22Rv1 (cell line): ENCODE measurements around the gene ATP2B2.

ENCODE experiments used
- ZFX ChIP-seq: fragments of 450-650 bp; IDR thresholded peaks from 2 replicates; pipeline ENCODE4 v1.6.1; 2017; ENCODE audit warnings: antibody characterized with exemption, borderline replicate concordance
- TF ChIP-seq, protein P1 (sequence below): fragments of 450-650 bp; IDR thresholded peaks from 2 replicates; pipeline ENCODE4 v1.5.1; 2017; ENCODE audit warnings: mild to moderate bottlenecking

GRCh38 chr3:10547841-10548783, 42.7 kb upstream of the ATP2B2 start:
- TF ChIP-seq, protein P1, sequence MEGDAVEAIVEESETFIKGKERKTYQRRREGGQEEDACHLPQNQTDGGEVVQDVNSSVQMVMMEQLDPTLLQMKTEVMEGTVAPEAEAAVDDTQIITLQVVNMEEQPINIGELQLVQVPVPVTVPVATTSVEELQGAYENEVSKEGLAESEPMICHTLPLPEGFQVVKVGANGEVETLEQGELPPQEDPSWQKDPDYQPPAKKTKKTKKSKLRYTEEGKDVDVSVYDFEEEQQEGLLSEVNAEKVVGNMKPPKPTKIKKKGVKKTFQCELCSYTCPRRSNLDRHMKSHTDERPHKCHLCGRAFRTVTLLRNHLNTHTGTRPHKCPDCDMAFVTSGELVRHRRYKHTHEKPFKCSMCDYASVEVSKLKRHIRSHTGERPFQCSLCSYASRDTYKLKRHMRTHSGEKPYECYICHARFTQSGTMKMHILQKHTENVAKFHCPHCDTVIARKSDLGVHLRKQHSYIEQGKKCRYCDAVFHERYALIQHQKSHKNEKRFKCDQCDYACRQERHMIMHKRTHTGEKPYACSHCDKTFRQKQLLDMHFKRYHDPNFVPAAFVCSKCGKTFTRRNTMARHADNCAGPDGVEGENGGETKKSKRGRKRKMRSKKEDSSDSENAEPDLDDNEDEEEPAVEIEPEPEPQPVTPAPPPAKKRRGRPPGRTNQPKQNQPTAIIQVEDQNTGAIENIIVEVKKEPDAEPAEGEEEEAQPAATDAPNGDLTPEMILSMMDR = no peak
- no peak for TF ChIP-seq ZFX
